Endothelial cell of umbilical vein (primary cell): ENCODE measurements around the gene ZNF808. TPM values are rescaled to one million over a fixed set of nuclear protein-coding genes. Genes with fewer than 3 reads are reported as not detected.
"Not testable (repeated sequence)": the region's sequence is repeated elsewhere in the genome, so short reads cannot be mapped to it uniquely, and the experiment has no call there.

ENCODE experiments used
- BruUV-seq: library from RNA; stranded (reverse); fragments of 400-500 nt; replicated peaks from 2 replicates; lab custom pipeline; 2021; lab: Mats Ljungman, UMichigan
- CTCF ChIA-PET: fragments of 300-600, 350-600 bp; sonication (Branson Sonifier 250); formaldehyde crosslinking; loops from one replicate; lab custom pipeline; 2021; ENCODE audit warnings: antibody characterized with exemption, inconsistent platforms; lab: Charles Lee
- POLR2A ChIA-PET: fragments of 300-600, 350-600 bp; sonication (Branson Sonifier 250); formaldehyde crosslinking; loops from one replicate; lab custom pipeline; 2021; ENCODE audit warnings: antibody characterized with exemption, inconsistent platforms; lab: Charles Lee
- DNase-seq: peaks from one replicate; pipeline ENCODE4 v3.0.0-alpha.2; 2011; ENCODE audit warnings: low read depth, low spot score
- FAIRE-seq: peaks from 2 replicates; lab custom pipeline; 2011; peaks lifted over from hg19 to GRCh38; lab: Jason Lieb, UNC
- H2AFZ ChIP-seq: 2 replicates; pipeline ENCODE4 v1.6.0; 2012; ENCODE audit warnings: low read depth, low read length, control low read depth, inconsistent platforms
- H3K27ac ChIP-seq: 2 replicates; pipeline ENCODE4 v1.5.1; 2011; ENCODE audit warnings: low read depth, mild to moderate bottlenecking, control low read depth, low read length, moderate library complexity; ENCODE audit not compliant: insufficient read depth
- H3K27me3 ChIP-seq, 2 experiments: 2 replicates each; pipeline versions ENCODE4 v1.6.0 to v1.6.1; 2011; ENCODE audit warnings: low read length in 2 of 2, mixed read lengths in 1 of 2; ENCODE audit not compliant: control insufficient read depth in 2 of 2, insufficient read depth in 2 of 2
- H3K36me3 ChIP-seq, 2 experiments: 2 replicates in 1 of 2; 3 replicates in 1 of 2; pipeline ENCODE4 v1.5.1; 2011; ENCODE audit warnings: low read length in 2 of 2, mild to moderate bottlenecking in 1 of 2, moderate library complexity in 1 of 2; ENCODE audit not compliant: control insufficient read depth in 2 of 2, insufficient read depth in 2 of 2; ENCODE audit errors: extremely low read depth in 1 of 2
- H3K4me1 ChIP-seq: 3 replicates; pipeline ENCODE4 v1.5.1; 2011; ENCODE audit warnings: mild to moderate bottlenecking, low read length; ENCODE audit not compliant: control insufficient read depth, insufficient read depth; ENCODE audit errors: extremely low read depth
- H3K4me2 ChIP-seq: 2 replicates; pipeline ENCODE4 v1.6.1; 2011; ENCODE audit warnings: low read length, control low read depth, mixed read lengths; ENCODE audit not compliant: insufficient read depth
- H3K4me3 ChIP-seq, 3 experiments: fragments of 200-600 bp in 1 of 3; sonication (generic), shearing (Covaris generic) in 1 of 3; replicated peaks in 1 of 3; 2 replicates each; pipeline ENCODE4 v1.5.1; 2011 to 2016; ENCODE audit warnings: control low read depth in 3 of 3, low read length in 3 of 3, mild to moderate bottlenecking in 2 of 3, inconsistent platforms in 1 of 3, low read depth in 1 of 3, moderate library complexity in 1 of 3; ENCODE audit not compliant: insufficient read depth in 1 of 3
- H3K79me2 ChIP-seq: 2 replicates; pipeline ENCODE4 v1.6.0; 2012; ENCODE audit warnings: low read length, inconsistent platforms; ENCODE audit not compliant: control insufficient read depth, insufficient read depth
- H3K9ac ChIP-seq: replicated peaks from 2 replicates; pipeline ENCODE3; 2011; ENCODE audit warnings: low read length, control low read depth; ENCODE audit not compliant: insufficient read depth; ENCODE audit errors: extremely low read depth
- H3K9me1 ChIP-seq: replicated peaks from 3 replicates; pipeline ENCODE4 v1.6.0; 2011; ENCODE audit warnings: mild to moderate bottlenecking, low read length; ENCODE audit not compliant: control insufficient read depth, insufficient read depth; ENCODE audit errors: extremely low read depth
- H3K9me3 ChIP-seq: replicated peaks from 2 replicates; pipeline ENCODE4 v1.5.1; 2012; ENCODE audit warnings: low read length, inconsistent platforms; ENCODE audit not compliant: control insufficient read depth, insufficient read depth
- H4K20me1 ChIP-seq: replicated peaks from 2 replicates; pipeline ENCODE3; 2011; ENCODE audit warnings: mild to moderate bottlenecking, low read length; ENCODE audit not compliant: control insufficient read depth, insufficient read depth; ENCODE audit errors: extremely low read depth
- CTCF ChIP-seq, 2 donors: IDR thresholded peaks; 1 replicate in 1 of 2; 2 replicates in 1 of 2; pipeline ENCODE4 v1.5.1; 2011; ENCODE audit warnings: low read length in 2 of 2, mild to moderate bottlenecking in 2 of 2, moderate library complexity in 2 of 2, control low read depth in 1 of 2, inconsistent platforms in 1 of 2, low read depth in 1 of 2; ENCODE audit not compliant: insufficient read depth in 1 of 2; ENCODE audit errors: extremely low read depth in 1 of 2
- EZH2 ChIP-seq: IDR thresholded peaks from 2 replicates; pipeline ENCODE4 v1.6.1; 2012; ENCODE audit warnings: borderline replicate concordance, low read depth, mild to moderate bottlenecking, moderate library complexity, low read length, inconsistent platforms; ENCODE audit not compliant: severe bottlenecking
- FOS ChIP-seq: IDR thresholded peaks from 2 replicates; pipeline ENCODE4 v1.6.1; 2011; ENCODE audit warnings: mild to moderate bottlenecking, low read length, moderate library complexity, borderline replicate concordance; ENCODE audit not compliant: insufficient read depth
- GATA2 ChIP-seq: IDR thresholded peaks from 2 replicates; pipeline ENCODE4 v1.7.0; 2011; ENCODE audit warnings: low read depth, mild to moderate bottlenecking, moderate library complexity, mixed read lengths, low read length; ENCODE audit not compliant: insufficient read length, insufficient read depth
- MAX ChIP-seq: IDR thresholded peaks from 2 replicates; pipeline ENCODE4 v1.6.1; 2011; ENCODE audit not compliant: insufficient read depth, insufficient read length
- MYC ChIP-seq: IDR thresholded peaks from one replicate; pipeline ENCODE4 v1.6.1; 2011; ENCODE audit warnings: mild to moderate bottlenecking, low read depth, low read length
- POLR2A ChIP-seq: IDR thresholded peaks from 2 replicates; pipeline ENCODE4 v1.6.1; 2012; ENCODE audit warnings: low read depth, mild to moderate bottlenecking, control low read depth, low read length
- POLR2AphosphoS5 ChIP-seq: IDR thresholded peaks from 2 replicates; pipeline ENCODE4 v1.6.1; 2012; ENCODE audit warnings: low read depth, mild to moderate bottlenecking, control low read depth, low read length, moderate library complexity; ENCODE audit not compliant: insufficient read depth
- dilution Hi-C: fragments of 300-500 bp; cut with MboI; formaldehyde crosslinking; loops from one replicate; pipeline ENCODE4 v1.15.0; 2019; ENCODE audit warnings: low sequenced_read_pairs; ENCODE audit not compliant: extremely low pct_ligation_motif_present
- intact Hi-C: fragments of 100-400 bp; cut with micrococcal nuclease; formaldehyde crosslinking; loops from one replicate; pipeline ENCODE4 v1.10.0; 2022
- polyA plus RNA-seq, 4 experiments: library from polyadenylated mRNA; depleted of rRNA in 3 of 4; stranded (reverse) in 3 of 4; unstranded in 1 of 4; fragments of >200 nt; gene quantifications; 2 replicates each; pipeline versions ENCODE4 v1.2.1 to v1.2.3, GENCODE V29; 2011 to 2012; ENCODE audit warnings: missing spikeins in 1 of 4
- total RNA-seq: library from RNA; stranded (reverse); gene quantifications from 2 replicates; pipeline ENCODE4 v1.2.3, GENCODE V29; 2021

Gene ZNF808
- total and polyA plus RNA-seq, 2 donors (not counting 3 experiments of a cell fraction or from before 2014, with no cell fraction given) = 1.9 to 15.2 TPM

GRCh38 chr19:52498571-52498970, 28.9 kb upstream of the ZNF808 start:
- no peak for DNase-seq
- Histone ChIP-seq H3K9me1 (no peaks in the 10 kb centered on the region), H3K27me3 (no peaks in the 10 kb centered on the region), H2AFZ (no peak overlapping the region), H3K27ac (no peak overlapping the region), H3K36me3 (no peaks in the 10 kb centered on the region), H3K4me2 (no peak overlapping the region), H3K4me3 (no peak overlapping the region), H3K79me2 (no peaks in the 10 kb centered on the region), H3K9ac (no peak overlapping the region), H3K9me3 (no peaks in the 10 kb centered on the region), H4K20me1 (no peaks in the 10 kb centered on the region), H3K4me1 (no peaks in the 10 kb centered on the region)
- FAIRE-seq = no peak
- POLR2A ChIA-PET = no interaction called here
- TF ChIP-seq POLR2A (no peak), MAX (no peak), GATA2 (no peak), FOS (no peak), CTCF (IDR thresholded peaks at IDR 0.05; ENCODE audit: extremely low read depth in 1 of 2, insufficient read depth in 1 of 2, low read depth in 1 of 2, low read length in 2 of 2) (no peak), POLR2AphosphoS5 (no peak), EZH2 (no peak), MYC (no peak)
- dilution Hi-C loops = no loop called here
- intact Hi-C loops = no loop called here
- no TSS peak for BruUV-seq
- CTCF ChIA-PET = no interaction called here

- POLR2A ChIA-PET, H3K4me3 ChIP-seq, H3K9me3 ChIP-seq, H3K4me2 ChIP-seq, BruUV-seq, H3K27ac ChIP-seq, H3K27me3 ChIP-seq, intact Hi-C loops, H3K79me2 ChIP-seq, DNase-seq, H3K36me3 ChIP-seq, H4K20me1 ChIP-seq, CTCF ChIA-PET, FAIRE-seq, H3K9ac ChIP-seq, dilution Hi-C loops, H3K9me1 ChIP-seq, H3K4me1 ChIP-seq, H2AFZ ChIP-seq: not testable (repeated sequence)
These were observed 27.0 kb upstream of the ZNF808 start for GRCh38 chr19:52500474-52500873.

- H3K79me2 ChIP-seq, FAIRE-seq, H3K27me3 ChIP-seq, H3K4me2 ChIP-seq, dilution Hi-C loops, POLR2A ChIA-PET, H3K9me3 ChIP-seq, H4K20me1 ChIP-seq, H3K4me3 ChIP-seq, BruUV-seq, H2AFZ ChIP-seq, H3K9me1 ChIP-seq, DNase-seq, intact Hi-C loops, H3K36me3 ChIP-seq, CTCF ChIA-PET, H3K27ac ChIP-seq, H3K4me1 ChIP-seq, H3K9ac ChIP-seq: not testable (repeated sequence)
These were observed 26.5 kb upstream of the ZNF808 start for GRCh38 chr19:52500991-52501390.
